DOHH2 (cell line): ENCODE measurements around the gene DGAT2.

ENCODE experiments used
- EZH2phosphoT487 ChIP-seq: fragments of 200-600 bp; sonication (generic); IDR thresholded peaks from 2 replicates; pipeline ENCODE4 v1.6.1; 2017; ENCODE audit warnings: borderline replicate concordance, mild to moderate bottlenecking, antibody characterized with exemption, low read length, moderate library complexity, mixed read lengths
- TF ChIP-seq, protein P1 (sequence below): fragments of 200-600 bp; sonication (generic); IDR thresholded peaks from one replicate; pipeline ENCODE4 v1.5.1; 2014; ENCODE audit warnings: antibody characterized with exemption, mild to moderate bottlenecking, low read depth, low read length; ENCODE audit not compliant: poor library complexity, severe bottlenecking

DNA sequence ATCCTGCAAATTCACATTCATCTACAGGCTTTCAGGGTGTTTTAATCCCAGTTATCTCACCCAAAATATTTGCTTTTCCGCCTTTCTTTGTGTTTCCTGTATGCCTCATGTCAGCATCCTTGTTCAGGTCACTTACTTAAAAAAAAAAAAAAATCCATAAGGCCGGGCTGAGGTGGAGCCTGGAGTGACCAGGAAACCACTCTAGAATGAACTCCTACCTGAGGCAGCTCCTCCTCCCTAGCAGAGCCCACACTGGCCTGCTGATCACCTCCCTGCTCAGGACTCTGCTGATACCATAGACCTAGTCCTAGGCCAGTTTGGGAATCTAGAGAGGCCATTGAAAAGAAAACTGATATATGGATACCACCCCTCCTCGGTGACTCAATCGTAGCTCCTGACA lies 8.7 kb upstream of the DGAT2 start:
- TF ChIP-seq, protein P1, sequence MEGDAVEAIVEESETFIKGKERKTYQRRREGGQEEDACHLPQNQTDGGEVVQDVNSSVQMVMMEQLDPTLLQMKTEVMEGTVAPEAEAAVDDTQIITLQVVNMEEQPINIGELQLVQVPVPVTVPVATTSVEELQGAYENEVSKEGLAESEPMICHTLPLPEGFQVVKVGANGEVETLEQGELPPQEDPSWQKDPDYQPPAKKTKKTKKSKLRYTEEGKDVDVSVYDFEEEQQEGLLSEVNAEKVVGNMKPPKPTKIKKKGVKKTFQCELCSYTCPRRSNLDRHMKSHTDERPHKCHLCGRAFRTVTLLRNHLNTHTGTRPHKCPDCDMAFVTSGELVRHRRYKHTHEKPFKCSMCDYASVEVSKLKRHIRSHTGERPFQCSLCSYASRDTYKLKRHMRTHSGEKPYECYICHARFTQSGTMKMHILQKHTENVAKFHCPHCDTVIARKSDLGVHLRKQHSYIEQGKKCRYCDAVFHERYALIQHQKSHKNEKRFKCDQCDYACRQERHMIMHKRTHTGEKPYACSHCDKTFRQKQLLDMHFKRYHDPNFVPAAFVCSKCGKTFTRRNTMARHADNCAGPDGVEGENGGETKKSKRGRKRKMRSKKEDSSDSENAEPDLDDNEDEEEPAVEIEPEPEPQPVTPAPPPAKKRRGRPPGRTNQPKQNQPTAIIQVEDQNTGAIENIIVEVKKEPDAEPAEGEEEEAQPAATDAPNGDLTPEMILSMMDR = no peak
- TF ChIP-seq EZH2phosphoT487 = no peak
